SU-DHL-6 (cell line): ENCODE data around the gene TMEM178B.

Experiments
- H2AFZ ChIP-seq: fragments of 200-600 bp; sonication (generic); 2 replicates; pipeline ENCODE4 v1.6.1; 2014; ENCODE audit warnings: low read depth, mild to moderate bottlenecking, moderate library complexity, mixed read lengths, antibody characterized with exemption, low read length; ENCODE audit not compliant: severe bottlenecking
- H3F3A ChIP-seq: fragments of 200-600 bp; shearing (Covaris generic); 2 replicates; pipeline ENCODE4 v1.6.0; 2016; ENCODE audit warnings: antibody characterized with exemption, mild to moderate bottlenecking; ENCODE audit not compliant: insufficient read depth
- H3K27ac ChIP-seq: fragments of 200-600 bp; sonication (generic); 2 replicates; pipeline ENCODE4 v1.5.1; 2016; ENCODE audit warnings: low read depth, mild to moderate bottlenecking, low read length, moderate library complexity, mixed read lengths
- H3K27me3 ChIP-seq: fragments of 200-600 bp; sonication (generic), shearing (Covaris generic); 2 replicates; pipeline ENCODE4 v1.6.0; 2014; ENCODE audit warnings: mild to moderate bottlenecking, low read length
- H3K36me3 ChIP-seq: fragments of 200-600 bp; sonication (generic); 2 replicates; pipeline ENCODE4 v1.6.1; 2014; ENCODE audit warnings: mild to moderate bottlenecking, low read length, mixed read lengths
- H3K4me2 ChIP-seq: fragments of 300-600, 200-600 bp; shearing (Covaris generic), sonication (generic); 2 replicates; pipeline ENCODE4 v1.6.0; 2014; ENCODE audit warnings: low read length, low read depth, mild to moderate bottlenecking; ENCODE audit not compliant: poor library complexity, severe bottlenecking
- H3K4me3 ChIP-seq: fragments of 200-600 bp; sonication (generic); 2 replicates; pipeline ENCODE4 v1.5.1; 2014; ENCODE audit warnings: antibody characterized with exemption, low read length, mild to moderate bottlenecking, mixed read lengths; ENCODE audit not compliant: insufficient read depth, poor library complexity, severe bottlenecking
- H3K79me2 ChIP-seq: fragments of 200-600 bp; sonication (generic); 2 replicates; pipeline ENCODE4 v1.6.1; 2014; ENCODE audit warnings: mild to moderate bottlenecking, low read length, moderate library complexity; ENCODE audit not compliant: insufficient read depth
- H3K9ac ChIP-seq: fragments of 200-600 bp; sonication (generic); 2 replicates; pipeline ENCODE4 v1.7.0; 2014; ENCODE audit warnings: mild to moderate bottlenecking, low read length
- H3K9me2 ChIP-seq: fragments of 200-600 bp; sonication (generic); replicated peaks from 2 replicates; pipeline ENCODE4 v1.6.1; 2014; ENCODE audit warnings: low read length; ENCODE audit not compliant: insufficient read depth
- H3K9me3 ChIP-seq: fragments of 200-600 bp; sonication (generic); 2 replicates; pipeline ENCODE4 v1.6.1; 2014; ENCODE audit warnings: low read length, mixed read lengths; ENCODE audit not compliant: insufficient read depth
- H4K20me1 ChIP-seq: fragments of 200-600 bp; sonication (generic); 2 replicates; pipeline ENCODE4 v1.6.1; 2014; ENCODE audit warnings: low read depth, mild to moderate bottlenecking, antibody characterized with exemption, low read length, moderate library complexity, mixed read lengths
- CTCF ChIP-seq: fragments of 200-600 bp; sonication (generic); IDR thresholded peaks from one replicate; pipeline ENCODE4 v1.5.1; 2017; ENCODE audit warnings: antibody characterized with exemption, mild to moderate bottlenecking, low read length, moderate library complexity; ENCODE audit not compliant: insufficient read depth, poor library complexity, severe bottlenecking
- EZH2phosphoT487 ChIP-seq: fragments of 200-600 bp; sonication (generic), shearing (Covaris generic); conservative IDR thresholded peaks from 2 replicates; pipeline ENCODE4 v1.6.1; 2018; ENCODE audit warnings: mild to moderate bottlenecking, antibody characterized with exemption, low read length, moderate library complexity, mixed read lengths

TMEM178B gene

GRCh38 chr7:141210862-141211261, 137.0 kb downstream of the TMEM178B start:
- Histone ChIP-seq H4K20me1 (no peaks in the 10 kb centered on the region), H3K9me3 (no peaks in the 10 kb centered on the region), H3K4me2 (no peak overlapping the region), H2AFZ (no peak overlapping the region), H3K9me2 (no peaks in the 10 kb centered on the region), H3K9ac (no peak overlapping the region), H3K4me3 (no peak overlapping the region), H3F3A (no peaks in the 10 kb centered on the region), H3K27ac (no peak overlapping the region), H3K79me2 (no peaks in the 10 kb centered on the region), H3K36me3 (no peaks in the 10 kb centered on the region), H3K27me3 (no peaks in the 10 kb centered on the region)
- TF ChIP-seq EZH2phosphoT487 = no peak
- TF ChIP-seq CTCF = no peak

- TF ChIP-seq CTCF (no peak), EZH2phosphoT487 (no peak)
- no peaks in the 10 kb centered on the region for H3K27me3 ChIP-seq
- no peak overlapping the region for H3K4me2 ChIP-seq
- H3K9ac ChIP-seq = no peak overlapping the region
- H4K20me1 ChIP-seq = no peaks in the 10 kb centered on the region
- H3F3A ChIP-seq = no peaks in the 10 kb centered on the region
- no peaks in the 10 kb centered on the region for H3K9me3 ChIP-seq
- H3K79me2 ChIP-seq = no peaks in the 10 kb centered on the region
- H3K9me2 ChIP-seq = no peaks in the 10 kb centered on the region
- no peak overlapping the region for H3K4me3 ChIP-seq
- no peak overlapping the region for H2AFZ ChIP-seq
- H3K36me3 ChIP-seq = no peaks in the 10 kb centered on the region
- no peak overlapping the region for H3K27ac ChIP-seq
These were observed 139.4 kb downstream of the TMEM178B start for GRCh38 chr7:141213226-141213625.

- Histone ChIP-seq H3K79me2 (no peaks in the 10 kb centered on the region), H3K36me3 (no peaks in the 10 kb centered on the region), H3K4me3 (no peak overlapping the region), H2AFZ (no peak overlapping the region), H3K27ac (no peak overlapping the region), H3K27me3 (no peaks in the 10 kb centered on the region), H3K9me2 (no peaks in the 10 kb centered on the region), H3K4me2 (no peak overlapping the region), H4K20me1 (no peaks in the 10 kb centered on the region), H3K9me3 (no peaks in the 10 kb centered on the region), H3K9ac (no peak overlapping the region), H3F3A (no peaks in the 10 kb centered on the region)
- TF ChIP-seq EZH2phosphoT487 = no peak
- TF ChIP-seq CTCF = no peak
These were observed 144.1 kb downstream of the TMEM178B start for GRCh38 chr7:141217938-141218337.

- Histone ChIP-seq H3K9me3 (no peaks in the 10 kb centered on the region), H3K4me3 (no peak overlapping the region), H4K20me1 (no peaks in the 10 kb centered on the region), H3K9ac (no peak overlapping the region), H3K27me3 (no peaks in the 10 kb centered on the region), H3K36me3 (no peaks in the 10 kb centered on the region), H3K27ac (no peak overlapping the region), H2AFZ (no peak overlapping the region), H3K9me2 (no peaks in the 10 kb centered on the region), H3K4me2 (no peak overlapping the region), H3K79me2 (no peaks in the 10 kb centered on the region), H3F3A (no peaks in the 10 kb centered on the region)
- TF ChIP-seq CTCF (no peak), EZH2phosphoT487 (no peak)
These were observed 145.1 kb downstream of the TMEM178B start for GRCh38 chr7:141218941-141219340.
